HepG2 (cell line): Measurements from ENCODE around the gene ZNF700. TPM values are rescaled to one million over a fixed set of nuclear protein-coding genes. Genes with fewer than 3 reads are reported as not detected.
A peak's percentile ranks its signal among the peaks of the same experiment; 100 is the strongest.

Source experiments
- DR1 ChIP-seq: sonication (generic); formaldehyde crosslinking; IDR thresholded peaks from 2 replicates; pipeline ENCODE4 v1.8.0; 2021; ENCODE audit warnings: mild to moderate bottlenecking, missing genetic modification reagents, inconsistent platforms
- DRAP1 ChIP-seq: IDR thresholded peaks from 2 replicates; pipeline ENCODE4 v1.6.1; 2016; ENCODE audit warnings: missing genetic modification reagents, missing compliant biosample characterization
- ETV6 ChIP-seq: sonication (generic); formaldehyde crosslinking; conservative IDR thresholded peaks from 2 replicates; pipeline ENCODE4 v1.4.0; 2020; ENCODE audit warnings: missing genetic modification reagents
- GLMP ChIP-seq: sonication (generic); formaldehyde crosslinking; IDR thresholded peaks from 2 replicates; pipeline ENCODE4 v1.9.0; 2021; ENCODE audit warnings: missing genetic modification reagents, mild to moderate bottlenecking, borderline replicate concordance
- MAF1 ChIP-seq: sonication (generic); formaldehyde crosslinking; IDR thresholded peaks from 2 replicates; pipeline ENCODE4 v1.5.0; 2020; ENCODE audit warnings: missing genetic modification reagents, borderline replicate concordance
- MBNL3 ChIP-seq: fragments of 250-450 bp; sonication (Bioruptor Pico); conservative IDR thresholded peaks from 2 replicates; pipeline ENCODE4 v1.8.0; 2022; ENCODE audit warnings: mild to moderate bottlenecking, inconsistent platforms
- MIXL1 ChIP-seq: IDR thresholded peaks from 2 replicates; pipeline ENCODE4 v1.6.1; 2016
- MYNN ChIP-seq: sonication (generic); formaldehyde crosslinking; IDR thresholded peaks from 2 replicates; pipeline ENCODE4 v1.4.0; 2020; ENCODE audit warnings: mild to moderate bottlenecking, low read depth, missing genetic modification reagents
- PHF21A ChIP-seq: sonication (generic); formaldehyde crosslinking; IDR thresholded peaks from 2 replicates; pipeline ENCODE4 v1.5.0; 2020; ENCODE audit warnings: mild to moderate bottlenecking, missing genetic modification reagents
- RFX5 ChIP-seq: IDR thresholded peaks from 2 replicates; pipeline ENCODE4 v1.6.1; 2011; ENCODE audit warnings: low read depth, low read length, improper control_type of control experiment
- SMARCE1 ChIP-seq: fragments of 450-650 bp; IDR thresholded peaks from 2 replicates; pipeline ENCODE4 v1.6.1; 2017; ENCODE audit warnings: borderline replicate concordance
- SP5 ChIP-seq: IDR thresholded peaks from 2 replicates; pipeline ENCODE4 v1.6.1; 2016; ENCODE audit warnings: low read depth, borderline replicate concordance
- ZNF713 ChIP-seq: sonication (generic); formaldehyde crosslinking; IDR thresholded peaks from 2 replicates; pipeline ENCODE4 v1.4.0; 2020; ENCODE audit warnings: mild to moderate bottlenecking, missing genetic modification reagents
- ZNF720 ChIP-seq: sonication (generic); formaldehyde crosslinking; IDR thresholded peaks from 2 replicates; pipeline ENCODE4 v1.4.0; 2020; ENCODE audit warnings: missing genetic modification reagents
- ZNF766 ChIP-seq: sonication (generic); formaldehyde crosslinking; IDR thresholded peaks from 2 replicates; pipeline ENCODE4 v1.5.0; 2020; ENCODE audit warnings: missing genetic modification reagents, borderline replicate concordance
- ZSCAN12 ChIP-seq: sonication (generic); formaldehyde crosslinking; IDR thresholded peaks from 2 replicates; pipeline ENCODE4 v1.9.0; 2021; ENCODE audit warnings: mild to moderate bottlenecking, missing genetic modification reagents
- polyA plus RNA-seq, 8 experiments: library from polyadenylated mRNA; depleted of rRNA in 3 of 8; stranded (reverse) in 7 of 8; unstranded in 1 of 8; fragments of >200 nt; fragmentation: Illumina TruSeq in 4 of 8; extraction: Trizol in 4 of 8; gene quantifications; 2 replicates each; pipeline versions ENCODE4 v1.2.1 to v1.2.3, GENCODE V29; 2011 to 2016; ENCODE audit warnings: low read depth in 4 of 8, missing spikeins in 1 of 8, mixed read lengths in 1 of 8; ENCODE audit not compliant: insufficient read depth in 1 of 8
- total RNA-seq, 5 experiments: library from RNA; depleted of rRNA; stranded (reverse); fragments of >200 nt; fragmentation: Illumina TruSeq; extraction: Trizol; gene quantifications; 2 replicates each; pipeline ENCODE4 v1.2.3, GENCODE V29; 2016; ENCODE audit warnings: low read depth in 1 of 5
- TF ChIP-seq, protein P1 (sequence below): sonication (generic); formaldehyde crosslinking; IDR thresholded peaks from 2 replicates; pipeline ENCODE4 v1.5.0; 2020; ENCODE audit warnings: missing genetic modification reagents, mild to moderate bottlenecking, borderline replicate concordance
- TF ChIP-seq, protein P2 (sequence below): sonication (generic); formaldehyde crosslinking; IDR thresholded peaks from 2 replicates; pipeline ENCODE4 v1.4.0; 2020; ENCODE audit warnings: missing genetic modification reagents, mild to moderate bottlenecking, borderline replicate concordance
- TF ChIP-seq, protein P3 (sequence below): IDR thresholded peaks from 2 replicates; pipeline ENCODE4 v1.6.1; 2016
- TF ChIP-seq, protein P4 (sequence below): sonication (generic); formaldehyde crosslinking; IDR thresholded peaks from 2 replicates; pipeline ENCODE4 v1.4.0; 2020; ENCODE audit warnings: missing genetic modification reagents

Gene ZNF700
- total and polyA plus RNA-seq, 2 of the 13 experiments (the other 11 are each of a cell fraction or from before 2014, with no cell fraction given) = 6.0 to 12.8 TPM

DNA sequence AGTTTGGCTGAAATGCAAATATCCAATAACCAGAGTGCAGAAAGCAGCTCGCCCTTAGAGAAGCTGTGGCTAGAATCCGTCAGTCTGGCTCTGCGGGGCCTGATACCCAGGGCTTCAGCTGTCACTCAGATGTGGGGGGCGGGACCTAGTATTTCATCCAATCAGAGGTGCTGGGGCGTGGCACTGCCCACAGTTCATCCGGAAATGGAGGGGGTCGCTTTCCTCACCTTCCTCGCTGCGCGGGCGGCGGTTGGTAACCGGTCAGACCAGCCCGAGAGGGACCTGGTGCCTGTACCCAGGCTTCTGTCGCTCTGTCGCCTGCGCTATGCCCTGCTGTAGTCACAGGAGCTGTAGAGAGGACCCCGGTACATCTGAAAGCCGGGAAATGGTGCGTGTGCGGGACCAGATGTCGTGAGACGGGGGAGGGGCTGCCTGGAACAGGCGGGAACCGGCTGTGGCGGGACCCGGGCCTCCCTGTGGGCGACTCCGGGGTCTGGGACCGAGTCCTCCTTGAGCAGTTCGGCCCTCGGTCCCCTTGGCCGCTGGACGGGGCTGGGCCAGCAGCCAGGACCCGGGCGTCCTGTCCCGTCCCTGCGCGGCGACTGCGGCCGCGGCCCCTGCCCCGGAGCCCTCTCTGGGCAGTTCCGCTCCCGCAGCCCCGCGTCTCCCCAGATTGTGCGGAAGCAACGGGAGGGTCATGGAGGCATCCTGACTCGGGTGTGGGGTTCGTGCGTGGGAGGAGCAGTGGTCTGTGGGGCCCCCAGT, at the start of gene ZNF700 (continued):
- TF ChIP-seq GLMP (CRISPR knock-in tag) = no peak
- peak; percentile 46 for TF ChIP-seq PHF21A
- TF ChIP-seq, protein P1, sequence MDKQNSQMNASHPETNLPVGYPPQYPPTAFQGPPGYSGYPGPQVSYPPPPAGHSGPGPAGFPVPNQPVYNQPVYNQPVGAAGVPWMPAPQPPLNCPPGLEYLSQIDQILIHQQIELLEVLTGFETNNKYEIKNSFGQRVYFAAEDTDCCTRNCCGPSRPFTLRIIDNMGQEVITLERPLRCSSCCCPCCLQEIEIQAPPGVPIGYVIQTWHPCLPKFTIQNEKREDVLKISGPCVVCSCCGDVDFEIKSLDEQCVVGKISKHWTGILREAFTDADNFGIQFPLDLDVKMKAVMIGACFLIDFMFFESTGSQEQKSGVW (CRISPR knock-in tag) = no peak; the same call in 1 of the 2 replicates
- TF ChIP-seq MYNN = no peak
- TF ChIP-seq DR1 = peak; percentile 88
- peak; percentile 42; the same call in 1 of the 2 replicates for TF ChIP-seq MIXL1 (CRISPR knock-in tag)
- TF ChIP-seq MBNL3 (CRISPR knock-in tag) = no peak
- peak; percentile 91 for TF ChIP-seq SP5 (CRISPR knock-in tag)
- TF ChIP-seq, protein P2, sequence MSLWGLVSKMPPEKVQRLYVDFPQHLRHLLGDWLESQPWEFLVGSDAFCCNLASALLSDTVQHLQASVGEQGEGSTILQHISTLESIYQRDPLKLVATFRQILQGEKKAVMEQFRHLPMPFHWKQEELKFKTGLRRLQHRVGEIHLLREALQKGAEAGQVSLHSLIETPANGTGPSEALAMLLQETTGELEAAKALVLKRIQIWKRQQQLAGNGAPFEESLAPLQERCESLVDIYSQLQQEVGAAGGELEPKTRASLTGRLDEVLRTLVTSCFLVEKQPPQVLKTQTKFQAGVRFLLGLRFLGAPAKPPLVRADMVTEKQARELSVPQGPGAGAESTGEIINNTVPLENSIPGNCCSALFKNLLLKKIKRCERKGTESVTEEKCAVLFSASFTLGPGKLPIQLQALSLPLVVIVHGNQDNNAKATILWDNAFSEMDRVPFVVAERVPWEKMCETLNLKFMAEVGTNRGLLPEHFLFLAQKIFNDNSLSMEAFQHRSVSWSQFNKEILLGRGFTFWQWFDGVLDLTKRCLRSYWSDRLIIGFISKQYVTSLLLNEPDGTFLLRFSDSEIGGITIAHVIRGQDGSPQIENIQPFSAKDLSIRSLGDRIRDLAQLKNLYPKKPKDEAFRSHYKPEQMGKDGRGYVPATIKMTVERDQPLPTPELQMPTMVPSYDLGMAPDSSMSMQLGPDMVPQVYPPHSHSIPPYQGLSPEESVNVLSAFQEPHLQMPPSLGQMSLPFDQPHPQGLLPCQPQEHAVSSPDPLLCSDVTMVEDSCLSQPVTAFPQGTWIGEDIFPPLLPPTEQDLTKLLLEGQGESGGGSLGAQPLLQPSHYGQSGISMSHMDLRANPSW (CRISPR knock-in tag) = peak; percentile 42; the same call in 1 of the 2 replicates
- TF ChIP-seq DRAP1 = peak; percentile 99
- TF ChIP-seq ZNF713 (CRISPR knock-in tag) = 0 out of 2 replicates have a peak, but pooled peaks have one; percentile 32
- no peak for TF ChIP-seq ZSCAN12 (CRISPR knock-in tag)
- TF ChIP-seq SMARCE1 = no peak
- TF ChIP-seq, protein P3, sequence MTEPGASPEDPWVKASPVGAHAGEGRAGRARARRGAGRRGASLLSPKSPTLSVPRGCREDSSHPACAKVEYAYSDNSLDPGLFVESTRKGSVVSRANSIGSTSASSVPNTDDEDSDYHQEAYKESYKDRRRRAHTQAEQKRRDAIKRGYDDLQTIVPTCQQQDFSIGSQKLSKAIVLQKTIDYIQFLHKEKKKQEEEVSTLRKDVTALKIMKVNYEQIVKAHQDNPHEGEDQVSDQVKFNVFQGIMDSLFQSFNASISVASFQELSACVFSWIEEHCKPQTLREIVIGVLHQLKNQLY (CRISPR knock-in tag) = peak; percentile 14; the same call in 1 of the 2 replicates
- TF ChIP-seq RFX5 = no peak
- TF ChIP-seq ZNF766 (CRISPR knock-in tag) = 0 out of 2 replicates have a peak, but pooled peaks have one; percentile 31
- TF ChIP-seq, protein P4, sequence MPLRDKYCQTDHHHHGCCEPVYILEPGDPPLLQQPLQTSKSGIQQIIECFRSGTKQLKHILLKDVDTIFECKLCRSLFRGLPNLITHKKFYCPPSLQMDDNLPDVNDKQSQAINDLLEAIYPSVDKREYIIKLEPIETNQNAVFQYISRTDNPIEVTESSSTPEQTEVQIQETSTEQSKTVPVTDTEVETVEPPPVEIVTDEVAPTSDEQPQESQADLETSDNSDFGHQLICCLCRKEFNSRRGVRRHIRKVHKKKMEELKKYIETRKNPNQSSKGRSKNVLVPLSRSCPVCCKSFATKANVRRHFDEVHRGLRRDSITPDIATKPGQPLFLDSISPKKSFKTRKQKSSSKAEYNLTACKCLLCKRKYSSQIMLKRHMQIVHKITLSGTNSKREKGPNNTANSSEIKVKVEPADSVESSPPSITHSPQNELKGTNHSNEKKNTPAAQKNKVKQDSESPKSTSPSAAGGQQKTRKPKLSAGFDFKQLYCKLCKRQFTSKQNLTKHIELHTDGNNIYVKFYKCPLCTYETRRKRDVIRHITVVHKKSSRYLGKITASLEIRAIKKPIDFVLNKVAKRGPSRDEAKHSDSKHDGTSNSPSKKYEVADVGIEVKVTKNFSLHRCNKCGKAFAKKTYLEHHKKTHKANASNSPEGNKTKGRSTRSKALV (CRISPR knock-in tag) = peak; percentile 36; the same call in 1 of the 2 replicates
- TF ChIP-seq ZNF720 = no peak
- 0 out of 2 replicates have a peak, but pooled peaks have one; percentile 75 for TF ChIP-seq MAF1 (CRISPR knock-in tag)
- TF ChIP-seq ETV6 = peak; percentile 31; the same call in 1 of the 2 replicates
